Spinal cord (tissue), 10 donors: ENCODE measurements around the gene PCBP2. TPM values are rescaled to one million over a fixed set of nuclear protein-coding genes. Genes with fewer than 3 reads are reported as not detected.
"Not testable (repeated sequence)": the region's sequence is repeated elsewhere in the genome, so short reads cannot be mapped to it uniquely, and the experiment has no call there.

Source experiments
- DNase-seq, 6 donors: peaks; one replicate each; pipeline versions ENCODE4 v3.0.0 to v3.0.0-alpha.2; 2013 to 2015; ENCODE audit warnings: low spot score in 6 of 6, low read depth in 4 of 6
- H3K27ac ChIP-seq: one replicate; pipeline ENCODE4 v1.5.1; 2013; ENCODE audit warnings: low read depth, low read length, control low read depth
- H3K27me3 ChIP-seq: one replicate; pipeline ENCODE4 v1.6.1; 2013; ENCODE audit warnings: low read length; ENCODE audit not compliant: control insufficient read depth, insufficient read depth
- H3K36me3 ChIP-seq: one replicate; pipeline ENCODE4 v1.6.1; 2013; ENCODE audit warnings: low read length; ENCODE audit not compliant: control insufficient read depth, insufficient read depth
- H3K4me1 ChIP-seq: one replicate; pipeline ENCODE4 v1.6.1; 2013; ENCODE audit warnings: low read length; ENCODE audit not compliant: control insufficient read depth, insufficient read depth
- H3K4me3 ChIP-seq: one replicate; pipeline ENCODE4 v1.5.1; 2013; ENCODE audit warnings: low read depth, low read length, control low read depth
- H3K9me3 ChIP-seq: one replicate; pipeline ENCODE4 v1.6.1; 2013; ENCODE audit warnings: low read length; ENCODE audit not compliant: control insufficient read depth, insufficient read depth
- WGBS: methylation state at CpG from one replicate; pipeline ENCODE4 v1.1.5; 2013; ENCODE audit warnings: missing lambda C conversion rate; ENCODE audit not compliant: insufficient coverage; 5-methylcytosine and 5-hydroxymethylcytosine counted together
- long read RNA-seq, 4 donors: transcript quantifications; one replicate each; lab custom pipeline, GENCODE V29; 2026
- polyA plus RNA-seq, 2 donors: library from polyadenylated mRNA; unstranded; fragments of 120-200 nt; gene quantifications; one replicate each; pipeline ENCODE4 v1.2.1, GENCODE V29; 2013; ENCODE audit not compliant: insufficient read length in 2 of 2
- total RNA-seq, 2 donors: library from RNA; depleted of rRNA in 1 of 2; stranded (reverse); fragments of 120-200 nt in 1 of 2; fragments of >200 nt in 1 of 2; gene quantifications; one replicate each; pipeline versions ENCODE4 v1.2.3 to v1.2.4, GENCODE V29; 2013 to 2014
- donor health status: healthy.

Gene PCBP2
- total RNA-seq (100 to 1,000 TPM; 287 to 360 TPM), polyA plus RNA-seq (100 to 1,000 TPM; 690 to 700 TPM)
- long read RNA-seq, donor 1, transcript PCBP2-209 (3 exons, 1,696 nt), result major isoform, 12 of 127 reads
- long read RNA-seq, donor 1, transcript PCBP2-202 (15 exons, 1,814 nt), result minor isoform, 6 of 127 reads
- long read RNA-seq, donor 1, transcript PCBP2-207 (15 exons, 1,457 nt), result minor isoform, 7 of 127 reads
- long read RNA-seq, donor 1, partial matches to known transcripts, result 67 of 127 reads
- long read RNA-seq, donor 1, other reads (novel, unspliced or antisense), result 24 of 127 reads
- long read RNA-seq, donor 2, transcript PCBP2-209 (3 exons, 1,696 nt), result major isoform, 5 of 48 reads
- long read RNA-seq, donor 2, partial matches to known transcripts, result 36 of 48 reads
- long read RNA-seq, donor 2, other reads (novel, unspliced or antisense), result 0 of 48 reads
- long read RNA-seq, donor 3, transcript PCBP2-207 (15 exons, 1,457 nt), result major isoform, 5 of 64 reads
- long read RNA-seq, donor 3, partial matches to known transcripts, result 49 of 64 reads
- long read RNA-seq, donor 3, other reads (novel, unspliced or antisense), result 0 of 64 reads
- long read RNA-seq, donor 4, transcript PCBP2-202 (15 exons, 1,814 nt), result minor isoform, 7 of 147 reads
- long read RNA-seq, donor 4, transcript PCBP2-207 (15 exons, 1,457 nt), result minor isoform, 6 of 147 reads
- long read RNA-seq, donor 4, transcript PCBP2-209 (3 exons, 1,696 nt), result major isoform, 37 of 147 reads
- long read RNA-seq, donor 4, transcript PCBP2-203 (13 exons, 3,026 nt), result minor isoform, 5 of 147 reads
- long read RNA-seq, donor 4, partial matches to known transcripts, result 53 of 147 reads
- long read RNA-seq, donor 4, other reads (novel, unspliced or antisense), result 31 of 147 reads

GRCh38 chr12:53451661-53452158 lies at the start of gene PCBP2:
TSS of gene PCBP2 (plus strand) at chr12:53452102. CDS start at chr12:53454801, 2,699 bp downstream.
- DNase-seq, result peak; percentile 94 to 100 (median 98)
- Histone ChIP-seq H3K27ac (peak within 1 kb of the TSS; percentile 97), H3K4me3 (peak within 1 kb of the TSS; percentile 91), H3K27me3 (no peaks in the 10 kb centered on the region), H3K4me1 (no peaks in the 10 kb centered on the region), H3K36me3 (peaks cover 16% of the 10 kb centered on the region), H3K9me3 (no peaks in the 10 kb centered on the region)
- 0% methylated on average over 23 of the region's 32 CpGs for WGBS

- peaks cover 20% of the 10 kb centered on the region for H3K36me3 ChIP-seq
- not testable (repeated sequence) for H3K4me3 ChIP-seq, H3K4me1 ChIP-seq, DNase-seq, H3K27me3 ChIP-seq, H3K27ac ChIP-seq, H3K9me3 ChIP-seq
- 98% methylated on average over 14 of the region's 16 CpGs for WGBS
These were observed 49.6 kb upstream of the PCBP2 start for GRCh38 chr12:53402351-53402750.

GRCh38 chr12:53402871-53403270 lies 49.0 kb upstream of the PCBP2 start:
- Histone ChIP-seq H3K4me3 (no peak overlapping the region), H3K36me3 (peaks cover 24% of the 10 kb centered on the region), H3K27ac (no peak overlapping the region), H3K4me1 (no peaks in the 10 kb centered on the region), H3K27me3 (no peaks in the 10 kb centered on the region), H3K9me3 (no peaks in the 10 kb centered on the region)
- no peak for DNase-seq
- 100% methylated on average over 2 of the region's 7 CpGs for WGBS

DNA sequence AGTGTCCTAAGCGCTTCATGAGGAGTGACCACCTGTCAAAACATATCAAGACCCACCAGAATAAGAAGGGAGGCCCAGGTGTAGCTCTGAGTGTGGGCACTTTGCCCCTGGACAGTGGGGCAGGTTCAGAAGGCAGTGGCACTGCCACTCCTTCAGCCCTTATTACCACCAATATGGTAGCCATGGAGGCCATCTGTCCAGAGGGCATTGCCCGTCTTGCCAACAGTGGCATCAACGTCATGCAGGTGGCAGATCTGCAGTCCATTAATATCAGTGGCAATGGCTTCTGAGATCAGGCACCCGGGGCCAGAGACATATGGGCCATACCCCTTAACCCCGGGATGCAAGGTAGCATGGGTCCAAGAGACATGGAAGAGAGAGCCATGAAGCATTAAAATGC lies 41.0 kb upstream of the PCBP2 start:
- WGBS, result 84% methylated on average over 4 of the region's 5 CpGs
- Histone ChIP-seq H3K27me3 (no peaks in the 10 kb centered on the region), H3K9me3 (no peaks in the 10 kb centered on the region), H3K27ac (no peak overlapping the region), H3K4me3 (no peak overlapping the region), H3K4me1 (no peaks in the 10 kb centered on the region), H3K36me3 (peaks cover 48% of the 10 kb centered on the region)
- no peak for DNase-seq

DNA sequence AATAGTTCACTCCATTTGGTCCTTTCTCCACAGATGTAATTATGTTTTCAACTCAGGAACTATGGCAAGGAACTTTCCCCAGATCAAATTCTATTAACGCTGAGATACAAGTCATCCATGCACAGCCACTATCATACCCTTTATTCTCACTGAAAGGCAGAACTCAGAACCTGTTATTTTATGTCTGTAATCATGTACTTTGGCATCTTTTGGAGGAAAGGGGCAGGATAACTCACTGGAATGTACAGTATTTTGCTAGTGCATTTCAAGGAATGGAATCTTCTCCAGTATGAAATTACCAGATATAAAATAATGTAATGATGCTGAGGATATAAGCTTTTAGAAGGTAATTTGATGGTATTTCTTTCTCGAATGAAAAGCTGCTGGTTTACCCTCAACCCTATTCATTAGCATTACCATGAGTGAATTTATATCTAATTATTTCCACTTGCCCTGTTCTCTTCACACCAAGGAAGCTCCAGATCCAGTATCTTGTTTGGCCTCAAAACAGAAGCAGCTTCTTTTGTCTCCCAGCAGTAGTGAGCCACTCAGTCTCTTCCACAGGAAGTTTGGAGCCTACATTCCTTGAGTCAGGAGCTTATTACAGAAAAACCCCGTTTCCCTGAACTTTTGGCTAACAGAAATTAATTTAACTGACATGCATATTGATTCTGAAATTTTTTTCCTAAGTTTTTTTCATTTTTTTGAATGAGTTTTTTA lies 38.3 kb upstream of the PCBP2 start:
- Histone ChIP-seq H3K27me3 (no peaks in the 10 kb centered on the region), H3K4me1 (no peaks in the 10 kb centered on the region), H3K27ac (peak overlapping the region; percentile 29), H3K4me3 (no peak overlapping the region), H3K36me3 (peaks cover 30% of the 10 kb centered on the region), H3K9me3 (no peaks in the 10 kb centered on the region)
- DNase-seq, result peak in 1 of 6 donors; percentile 25
- WGBS, result no CpG with 5 or more reads among the region's 3 CpGs

DNA sequence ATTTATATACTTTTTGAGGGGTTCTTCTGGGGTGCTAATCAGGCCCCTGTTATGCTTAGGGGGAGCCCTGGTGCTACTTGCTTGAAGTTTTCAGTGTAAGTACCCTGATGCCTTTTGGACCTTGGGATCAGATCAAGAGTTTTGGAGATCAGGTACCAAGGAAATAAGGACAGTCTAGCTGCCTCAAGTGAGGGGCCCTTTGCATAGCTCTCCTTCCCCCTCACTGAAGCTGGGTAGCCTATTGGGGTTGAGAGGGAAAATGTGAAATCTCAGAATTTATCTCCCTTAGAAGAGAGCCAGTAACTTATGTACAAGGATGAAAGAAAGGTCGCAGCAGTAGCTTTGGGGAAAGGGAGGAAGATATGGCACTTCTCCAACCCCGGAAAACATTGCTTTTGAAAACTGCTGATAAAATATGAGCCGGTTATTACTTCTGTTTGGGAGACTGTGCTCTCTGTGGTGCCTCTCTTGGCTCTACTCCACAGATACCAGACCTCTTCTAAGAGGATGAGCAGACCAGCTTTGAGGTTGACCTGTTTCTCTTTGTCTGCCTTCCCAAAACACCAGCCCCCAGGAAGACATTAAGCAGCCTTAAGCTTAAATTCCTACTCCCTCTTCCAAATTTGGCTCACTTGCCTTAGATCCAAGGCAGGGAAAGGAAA lies 37.0 kb upstream of the PCBP2 start:
- Histone ChIP-seq H3K4me3 (no peak overlapping the region), H3K27ac (peak overlapping the region; percentile 53)
- WGBS, result 34% methylated on average over 2 of the region's 3 CpGs

DNA sequence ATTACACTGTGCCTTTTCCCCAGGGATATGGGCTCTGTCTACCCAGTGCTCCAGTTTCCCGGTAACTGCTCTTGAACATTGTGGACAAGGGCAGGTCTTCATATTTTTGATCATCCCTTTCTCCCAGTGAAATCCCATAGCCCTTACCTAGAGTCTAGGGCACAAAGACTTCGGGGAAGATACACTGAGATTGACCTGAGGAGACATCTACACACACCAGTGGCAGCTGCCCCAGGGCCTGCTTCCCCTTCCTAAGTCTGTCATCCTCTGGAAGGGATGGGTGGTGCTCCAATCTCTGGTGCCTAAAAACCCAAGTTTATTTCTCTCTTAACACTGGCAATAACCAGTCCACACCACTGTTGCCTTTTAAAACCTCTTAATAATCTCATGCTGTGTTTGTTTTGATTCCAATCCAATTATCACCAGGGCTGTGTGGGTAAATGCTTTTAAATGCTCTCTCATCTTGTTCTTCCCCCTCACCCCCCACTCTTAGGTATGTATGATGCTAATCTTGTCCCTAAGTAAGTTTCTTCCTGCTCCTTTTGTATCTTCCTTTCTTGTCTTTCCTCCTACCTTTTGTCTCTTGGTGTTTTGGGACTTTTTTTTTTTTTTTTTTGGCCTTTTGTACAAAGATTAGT lies 36.0 kb upstream of the PCBP2 start:
- peak overlapping the region; percentile 53 for H3K27ac ChIP-seq
- 70% methylated on average over 1 of the region's 2 CpGs for WGBS

More for the DNA sequence above, 37.0 kb upstream of the PCBP2 start:
- Histone ChIP-seq H3K27me3 (no peaks in the 10 kb centered on the region), H3K4me1 (no peaks in the 10 kb centered on the region), H3K9me3 (no peaks in the 10 kb centered on the region), H3K36me3 (peaks cover 19% of the 10 kb centered on the region)
- DNase-seq, result peak in 1 of 6 donors; percentile 48

DNA sequence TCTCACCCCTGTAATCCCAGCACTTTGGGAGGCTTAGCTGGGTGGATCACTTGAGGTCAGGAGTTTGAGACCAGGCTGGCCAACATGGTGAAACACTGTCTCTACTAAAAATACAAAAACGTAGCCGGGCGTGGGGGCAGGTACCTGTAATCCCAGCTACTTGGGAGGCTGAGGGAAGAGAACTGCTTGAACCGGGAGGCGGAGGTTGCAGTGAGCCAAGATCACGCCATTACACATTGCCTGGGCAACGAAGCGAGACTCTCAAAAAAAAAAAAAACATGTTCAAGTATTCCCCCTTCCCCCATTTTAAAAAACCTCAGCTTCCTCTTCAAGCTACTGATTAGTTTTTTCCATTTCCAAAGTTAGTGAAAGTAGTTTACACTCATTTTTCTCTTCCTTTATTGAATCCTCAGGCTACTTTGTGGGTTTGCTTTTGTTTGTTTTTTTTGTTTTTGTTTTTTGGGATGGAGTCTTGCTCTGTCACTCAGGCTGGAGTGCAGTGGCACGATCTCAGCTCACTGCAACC lies 34.5 kb upstream of the PCBP2 start:
- H3K27me3 ChIP-seq, H3K9me3 ChIP-seq, DNase-seq, H3K4me3 ChIP-seq, H3K27ac ChIP-seq, H3K4me1 ChIP-seq, H3K36me3 ChIP-seq: not testable (repeated sequence)
- no CpG with 5 or more reads among the region's 9 CpGs for WGBS

More for the DNA sequence above, 36.0 kb upstream of the PCBP2 start:
- not testable (repeated sequence) for H3K36me3 ChIP-seq, H3K27me3 ChIP-seq, H3K4me3 ChIP-seq, DNase-seq, H3K9me3 ChIP-seq, H3K4me1 ChIP-seq
